A549 (cell line): ENCODE results near the gene YOD1.

Experiments used
- CEBPB ChIP-seq, 2 experiments: fragments of >200 bp in 1 of 2; sonication (Bioruptor Twin) in 1 of 2; formaldehyde crosslinking in 1 of 2; IDR thresholded peaks; 2 replicates each; pipeline ENCODE4 v1.6.1; 2012 to 2016
- CHD2 ChIP-seq: fragments of 150-350 bp; IDR thresholded peaks from 2 replicates; pipeline ENCODE4 v1.6.1; 2014; ENCODE audit warnings: low read length; ENCODE audit not compliant: partially characterized antibody
- JUN ChIP-seq, 2 experiments: fragments of >200 bp; sonication (Bioruptor Twin); formaldehyde crosslinking; IDR thresholded peaks; 2 replicates in 1 of 2; 3 replicates in 1 of 2; pipeline ENCODE4 v1.6.1; 2016 to 2017
- NR3C1 ChIP-seq: fragments of >200 bp; sonication (Bioruptor Twin); formaldehyde crosslinking; IDR thresholded peaks from 3 replicates; pipeline ENCODE4 v1.6.1; 2017
- RARB ChIP-seq: fragments of 250-450 bp; sonication (Bioruptor Pico); IDR thresholded peaks from 2 replicates; pipeline ENCODE4 v1.8.0; 2021; ENCODE audit warnings: mild to moderate bottlenecking, moderate library complexity
- RCOR1 ChIP-seq: fragments of 150-350 bp; IDR thresholded peaks from 2 replicates; pipeline ENCODE4 v1.6.1; 2014; ENCODE audit warnings: antibody characterized with exemption, low read length, low read depth
- ZC3H11A ChIP-seq: fragments of 450-650 bp; IDR thresholded peaks from 2 replicates; pipeline ENCODE4 v1.6.1; 2014; ENCODE audit warnings: antibody characterized with exemption, mild to moderate bottlenecking
- TF ChIP-seq, protein P1 (sequence below): fragments of 250-450 bp; sonication (Bioruptor Pico); IDR thresholded peaks from 2 replicates; pipeline ENCODE4 v1.5.0; 2021; ENCODE audit warnings: mild to moderate bottlenecking, moderate library complexity, borderline replicate concordance
- TF ChIP-seq, protein P2 (sequence below): fragments of >200 bp; sonication (Bioruptor Twin); formaldehyde crosslinking; IDR thresholded peaks from 2 replicates; pipeline ENCODE4 v1.6.1; 2016
- TF ChIP-seq, protein P3 (sequence below): fragments of >200 bp; sonication (Bioruptor Twin); formaldehyde crosslinking; IDR thresholded peaks from 3 replicates; pipeline ENCODE4 v1.5.1; 2016
- TF ChIP-seq, protein P4 (sequence below): fragments of 200-600 bp; sonication (generic); IDR thresholded peaks from 2 replicates; pipeline ENCODE4 v1.6.1; 2016; ENCODE audit warnings: antibody characterized with exemption, mild to moderate bottlenecking, moderate library complexity

DNA sequence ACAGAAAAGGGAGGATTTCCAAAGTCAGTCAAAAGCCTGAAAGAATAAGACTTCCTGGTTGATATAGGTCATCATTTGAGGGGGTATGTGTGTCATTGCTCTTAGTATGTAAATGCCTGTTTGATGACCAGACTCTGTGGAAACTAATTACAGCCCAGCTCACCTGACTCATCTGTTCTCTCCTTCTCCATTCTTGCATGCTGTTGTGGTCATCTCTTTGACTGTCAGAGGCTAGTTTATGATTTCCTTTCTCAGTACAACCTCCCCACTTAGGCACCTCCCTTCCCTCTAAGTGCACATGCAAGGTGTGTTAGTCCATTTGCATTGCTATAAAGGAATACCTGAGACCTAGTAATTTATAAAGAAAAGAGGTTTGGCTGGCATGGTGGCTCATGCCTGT, 16.0 kb downstream of the YOD1 start:
- no peak for TF ChIP-seq RARB (CRISPR knock-in tag)
- TF ChIP-seq, protein P1, sequence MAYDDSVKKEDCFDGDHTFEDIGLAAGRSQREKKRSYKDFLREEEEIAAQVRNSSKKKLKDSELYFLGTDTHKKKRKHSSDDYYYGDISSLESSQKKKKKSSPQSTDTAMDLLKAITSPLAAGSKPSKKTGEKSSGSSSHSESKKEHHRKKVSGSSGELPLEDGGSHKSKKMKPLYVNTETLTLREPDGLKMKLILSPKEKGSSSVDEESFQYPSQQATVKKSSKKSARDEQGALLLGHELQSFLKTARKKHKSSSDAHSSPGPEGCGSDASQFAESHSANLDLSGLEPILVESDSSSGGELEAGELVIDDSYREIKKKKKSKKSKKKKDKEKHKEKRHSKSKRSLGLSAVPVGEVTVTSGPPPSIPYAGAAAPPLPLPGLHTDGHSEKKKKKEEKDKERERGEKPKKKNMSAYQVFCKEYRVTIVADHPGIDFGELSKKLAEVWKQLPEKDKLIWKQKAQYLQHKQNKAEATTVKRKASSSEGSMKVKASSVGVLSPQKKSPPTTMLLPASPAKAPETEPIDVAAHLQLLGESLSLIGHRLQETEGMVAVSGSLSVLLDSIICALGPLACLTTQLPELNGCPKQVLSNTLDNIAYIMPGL (CRISPR knock-in tag): no peak
- TF ChIP-seq, protein P2, sequence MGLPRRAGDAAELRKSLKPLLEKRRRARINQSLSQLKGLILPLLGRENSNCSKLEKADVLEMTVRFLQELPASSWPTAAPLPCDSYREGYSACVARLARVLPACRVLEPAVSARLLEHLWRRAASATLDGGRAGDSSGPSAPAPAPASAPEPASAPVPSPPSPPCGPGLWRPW: no peak
- no peak for TF ChIP-seq NR3C1
- TF ChIP-seq CHD2: no peak
- TF ChIP-seq, protein P3, sequence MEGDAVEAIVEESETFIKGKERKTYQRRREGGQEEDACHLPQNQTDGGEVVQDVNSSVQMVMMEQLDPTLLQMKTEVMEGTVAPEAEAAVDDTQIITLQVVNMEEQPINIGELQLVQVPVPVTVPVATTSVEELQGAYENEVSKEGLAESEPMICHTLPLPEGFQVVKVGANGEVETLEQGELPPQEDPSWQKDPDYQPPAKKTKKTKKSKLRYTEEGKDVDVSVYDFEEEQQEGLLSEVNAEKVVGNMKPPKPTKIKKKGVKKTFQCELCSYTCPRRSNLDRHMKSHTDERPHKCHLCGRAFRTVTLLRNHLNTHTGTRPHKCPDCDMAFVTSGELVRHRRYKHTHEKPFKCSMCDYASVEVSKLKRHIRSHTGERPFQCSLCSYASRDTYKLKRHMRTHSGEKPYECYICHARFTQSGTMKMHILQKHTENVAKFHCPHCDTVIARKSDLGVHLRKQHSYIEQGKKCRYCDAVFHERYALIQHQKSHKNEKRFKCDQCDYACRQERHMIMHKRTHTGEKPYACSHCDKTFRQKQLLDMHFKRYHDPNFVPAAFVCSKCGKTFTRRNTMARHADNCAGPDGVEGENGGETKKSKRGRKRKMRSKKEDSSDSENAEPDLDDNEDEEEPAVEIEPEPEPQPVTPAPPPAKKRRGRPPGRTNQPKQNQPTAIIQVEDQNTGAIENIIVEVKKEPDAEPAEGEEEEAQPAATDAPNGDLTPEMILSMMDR: no peak
- TF ChIP-seq CEBPB (IDR thresholded peaks at IDR 0.05): no peak
- TF ChIP-seq ZC3H11A: no peak
- no peak for TF ChIP-seq RCOR1
- TF ChIP-seq JUN (IDR thresholded peaks at IDR 0.05): no peak
- TF ChIP-seq, protein P4, sequence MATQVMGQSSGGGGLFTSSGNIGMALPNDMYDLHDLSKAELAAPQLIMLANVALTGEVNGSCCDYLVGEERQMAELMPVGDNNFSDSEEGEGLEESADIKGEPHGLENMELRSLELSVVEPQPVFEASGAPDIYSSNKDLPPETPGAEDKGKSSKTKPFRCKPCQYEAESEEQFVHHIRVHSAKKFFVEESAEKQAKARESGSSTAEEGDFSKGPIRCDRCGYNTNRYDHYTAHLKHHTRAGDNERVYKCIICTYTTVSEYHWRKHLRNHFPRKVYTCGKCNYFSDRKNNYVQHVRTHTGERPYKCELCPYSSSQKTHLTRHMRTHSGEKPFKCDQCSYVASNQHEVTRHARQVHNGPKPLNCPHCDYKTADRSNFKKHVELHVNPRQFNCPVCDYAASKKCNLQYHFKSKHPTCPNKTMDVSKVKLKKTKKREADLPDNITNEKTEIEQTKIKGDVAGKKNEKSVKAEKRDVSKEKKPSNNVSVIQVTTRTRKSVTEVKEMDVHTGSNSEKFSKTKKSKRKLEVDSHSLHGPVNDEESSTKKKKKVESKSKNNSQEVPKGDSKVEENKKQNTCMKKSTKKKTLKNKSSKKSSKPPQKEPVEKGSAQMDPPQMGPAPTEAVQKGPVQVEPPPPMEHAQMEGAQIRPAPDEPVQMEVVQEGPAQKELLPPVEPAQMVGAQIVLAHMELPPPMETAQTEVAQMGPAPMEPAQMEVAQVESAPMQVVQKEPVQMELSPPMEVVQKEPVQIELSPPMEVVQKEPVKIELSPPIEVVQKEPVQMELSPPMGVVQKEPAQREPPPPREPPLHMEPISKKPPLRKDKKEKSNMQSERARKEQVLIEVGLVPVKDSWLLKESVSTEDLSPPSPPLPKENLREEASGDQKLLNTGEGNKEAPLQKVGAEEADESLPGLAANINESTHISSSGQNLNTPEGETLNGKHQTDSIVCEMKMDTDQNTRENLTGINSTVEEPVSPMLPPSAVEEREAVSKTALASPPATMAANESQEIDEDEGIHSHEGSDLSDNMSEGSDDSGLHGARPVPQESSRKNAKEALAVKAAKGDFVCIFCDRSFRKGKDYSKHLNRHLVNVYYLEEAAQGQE: no peak
